WERI-Rb-1 (cell line): ENCODE data around the gene PCNX1.
A peak's percentile ranks its signal among the peaks of the same experiment; 100 is the strongest.

ENCODE experiments used
- DNase-seq: peaks from one replicate; pipeline ENCODE4 v3.0.0-alpha.2; 2020
- H3K27ac ChIP-seq: fragments of 250-450 bp; sonication (Bioruptor Pico); 2 replicates; pipeline ENCODE4 v1.5.1; 2020; ENCODE audit warnings: mild to moderate bottlenecking, moderate library complexity
- H3K27me3 ChIP-seq: fragments of 250-450 bp; sonication (Bioruptor Pico); 2 replicates; pipeline ENCODE4 v1.5.1; 2021; ENCODE audit warnings: mild to moderate bottlenecking, low read depth, moderate library complexity; ENCODE audit not compliant: insufficient read depth, severe bottlenecking
- H3K36me3 ChIP-seq: fragments of 250-450 bp; sonication (Bioruptor Pico); 2 replicates; pipeline ENCODE4 v1.5.1; 2020; ENCODE audit warnings: mild to moderate bottlenecking, moderate library complexity
- H3K4me3 ChIP-seq: 2 replicates; pipeline ENCODE4 v1.5.1; 2011; ENCODE audit warnings: low read depth, mild to moderate bottlenecking, control low read depth, low read length
- H3K9me3 ChIP-seq: fragments of 250-450 bp; sonication (Bioruptor Pico); 2 replicates; pipeline ENCODE4 v1.5.1; 2021; ENCODE audit warnings: mild to moderate bottlenecking, moderate library complexity; ENCODE audit not compliant: severe bottlenecking
- CTCF ChIP-seq: IDR thresholded peaks from 2 replicates; pipeline ENCODE4 v1.5.1; 2011; ENCODE audit warnings: low read depth, mild to moderate bottlenecking, control low read depth, inconsistent platforms, low read length

The PCNX1 gene

DNA sequence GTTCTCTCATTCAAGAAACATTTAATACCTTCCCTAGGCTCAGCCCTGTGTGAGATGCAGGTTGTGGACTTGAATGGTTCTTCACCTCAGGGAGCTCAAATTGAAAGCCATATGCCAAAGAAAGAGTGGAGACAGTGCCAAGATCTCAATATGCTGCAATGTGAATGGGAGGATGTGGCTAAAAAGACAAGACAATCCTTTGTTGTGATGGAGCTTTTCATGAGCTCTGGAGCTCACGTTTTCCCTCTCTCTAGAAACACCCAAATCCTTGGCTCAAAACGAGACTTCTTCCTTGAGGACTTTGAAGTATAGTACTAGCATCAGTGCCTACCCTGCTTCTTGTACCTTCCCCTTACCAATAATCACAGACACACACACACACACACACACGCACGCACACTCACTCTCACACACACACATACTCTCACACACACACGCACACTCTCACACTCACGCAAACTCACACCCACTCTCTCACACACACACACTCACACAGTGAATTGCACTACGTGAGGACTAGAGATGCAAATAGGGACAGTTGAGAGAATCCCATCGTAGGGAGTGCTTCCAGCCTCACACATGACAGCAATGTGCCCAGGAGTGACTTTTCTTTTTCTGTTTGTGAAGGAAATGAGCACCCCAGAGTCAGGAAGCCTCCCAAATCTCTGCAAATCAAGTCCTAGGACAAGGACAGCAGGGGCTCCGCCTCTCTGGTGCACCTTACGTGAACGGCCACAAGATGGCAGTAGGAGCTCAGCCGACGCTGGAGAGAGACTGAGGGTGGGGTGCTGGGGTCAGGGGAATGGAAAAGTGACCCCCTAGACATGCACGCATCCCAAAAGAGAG is 231.4 kb downstream of the PCNX1 start:
- TF ChIP-seq CTCF = peak; percentile 83
- H3K36me3 ChIP-seq = no peaks in the 10 kb centered on the region
- H3K27me3 ChIP-seq = no peaks in the 10 kb centered on the region
- peak; percentile 53 for DNase-seq
- no peak overlapping the region for H3K27ac ChIP-seq
- no peak overlapping the region for H3K4me3 ChIP-seq
- no peaks in the 10 kb centered on the region for H3K9me3 ChIP-seq

GRCh38 chr14:71139294-71139946 is 232.2 kb downstream of the PCNX1 start:
- Histone ChIP-seq H3K27ac (no peak overlapping the region), H3K27me3 (no peaks in the 10 kb centered on the region), H3K9me3 (no peaks in the 10 kb centered on the region), H3K36me3 (no peaks in the 10 kb centered on the region), H3K4me3 (no peak overlapping the region)
- DNase-seq = no peak
- TF ChIP-seq CTCF = no peak

- H3K4me3 ChIP-seq = no peak overlapping the region
- no peaks in the 10 kb centered on the region for H3K9me3 ChIP-seq
- no peak for TF ChIP-seq CTCF
- no peak for DNase-seq
- no peaks in the 10 kb centered on the region for H3K36me3 ChIP-seq
- H3K27ac ChIP-seq = no peak overlapping the region
- H3K27me3 ChIP-seq = no peaks in the 10 kb centered on the region
Measured at GRCh38 chr14:71140157-71140556, 232.9 kb downstream of the PCNX1 start.

GRCh38 chr14:71141701-71142374 is 234.6 kb downstream of the PCNX1 start:
- DNase-seq = no peak
- no peak overlapping the region for H3K4me3 ChIP-seq
- no peak overlapping the region for H3K27ac ChIP-seq

DNA sequence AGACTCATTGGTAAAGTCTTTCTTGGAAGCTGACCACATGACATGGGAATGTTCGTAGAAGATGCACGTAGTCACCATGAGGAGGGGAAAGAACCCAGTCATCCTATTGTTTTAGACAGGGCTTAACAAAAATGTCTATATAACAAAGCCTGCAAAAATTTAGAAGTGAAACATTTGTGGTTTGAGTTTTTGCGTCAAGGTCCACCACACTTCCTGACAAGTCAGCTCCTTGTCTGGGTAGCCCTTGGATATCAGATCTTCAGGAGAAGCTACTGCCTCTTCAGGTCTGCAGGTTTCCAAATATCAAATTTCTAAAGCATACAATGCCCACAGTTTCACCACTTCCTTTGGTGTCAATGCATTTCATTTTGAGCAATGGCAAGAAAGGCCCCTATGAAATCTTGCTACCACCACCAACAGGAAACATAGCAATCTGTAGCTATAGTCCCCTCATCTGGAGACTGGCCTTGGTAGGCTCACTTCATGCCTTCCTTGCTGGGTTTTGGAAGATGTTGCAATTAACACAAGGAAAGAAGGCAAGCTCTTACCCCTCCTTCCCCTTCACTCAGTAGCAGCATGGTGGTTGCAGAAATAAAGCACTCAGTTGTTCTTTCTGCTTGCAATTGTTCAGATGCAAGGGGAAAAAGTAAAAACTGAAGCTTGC is 235.2 kb downstream of the PCNX1 start:
- Histone ChIP-seq H3K4me3 (no peak overlapping the region), H3K9me3 (no peaks in the 10 kb centered on the region), H3K27ac (no peak overlapping the region), H3K36me3 (no peaks in the 10 kb centered on the region), H3K27me3 (no peaks in the 10 kb centered on the region)
- DNase-seq = no peak
- no peak for TF ChIP-seq CTCF

More at GRCh38 chr14:71141701-71142374, 234.6 kb downstream of the PCNX1 start:
- no peaks in the 10 kb centered on the region for H3K27me3 ChIP-seq
- TF ChIP-seq CTCF = no peak
- H3K36me3 ChIP-seq = no peaks in the 10 kb centered on the region
- H3K9me3 ChIP-seq = no peaks in the 10 kb centered on the region
